ENCODE results near the gene COG1. TPM values are rescaled to one million over a fixed set of nuclear protein-coding genes. Genes with fewer than 3 reads are reported as not detected.

COG1 gene
- total RNA-seq, 1 experiment from 2014 or later: 41.2 TPM

- Histone ChIP-seq H3K27me3 (ENCODE audit: control insufficient read depth, insufficient read depth, low read length) (no peaks in the 10 kb centered on the region), H3K36me3 (ENCODE audit: control insufficient read depth, insufficient read depth, low read length) (no peaks in the 10 kb centered on the region), H3K9me3 (ENCODE audit: control insufficient read depth, insufficient read depth, low read depth, low read length) (no peaks in the 10 kb centered on the region), H3K4me1 (ENCODE audit: control insufficient read depth, insufficient read depth, low read length) (peaks cover 5% of the 10 kb centered on the region; the same call in 1 of the 2 replicates), H3K27ac (ENCODE audit: low read length) (no peak overlapping the region), H3K4me3 (ENCODE audit: low read depth in 2 of 2, low read length in 2 of 2) (no peak overlapping the region)
- no TSS peak for BruUV-seq (replicated peaks)
- ChIA-PET POLR2A (interaction anchor here (0.6 kb wide), 1 partner anchor 246 kb away, joined by 3 read pairs; no protein-coding TSS in a partner anchor), CTCF (interaction anchor here (1.2 kb wide), 1 partner anchor 187 kb away, joined by 3 read pairs; no protein-coding TSS in a partner anchor)
- DNase-seq (ENCODE audit: low read depth, low spot score) (no peak), ATAC-seq (no peak)
- TF ChIP-seq SIN3A (IDR thresholded peaks at IDR 0.05; ENCODE audit: borderline replicate concordance, insufficient read depth, low read depth, low read length) (no peak), POLR2AphosphoS5 (IDR thresholded peaks at IDR 0.05; ENCODE audit: low read depth, low read length) (no peak), TCF7L2 (IDR thresholded peaks at IDR 0.05; ENCODE audit: low read depth, low read length) (no peak), CTCF (IDR thresholded peaks at IDR 0.05) (no peak)
- intact Hi-C loops (cut with micrococcal nuclease; ENCODE audit: unreplicated experiment): no loop called here
- in situ Hi-C loops (cut with HindIII; ENCODE audit: low pct_unique_long_range_greater_than_20kb, low sequenced_read_pairs): no loop called here
Measured at GRCh38 chr17:73172252-73172651, 20.6 kb upstream of the COG1 start.

DNA sequence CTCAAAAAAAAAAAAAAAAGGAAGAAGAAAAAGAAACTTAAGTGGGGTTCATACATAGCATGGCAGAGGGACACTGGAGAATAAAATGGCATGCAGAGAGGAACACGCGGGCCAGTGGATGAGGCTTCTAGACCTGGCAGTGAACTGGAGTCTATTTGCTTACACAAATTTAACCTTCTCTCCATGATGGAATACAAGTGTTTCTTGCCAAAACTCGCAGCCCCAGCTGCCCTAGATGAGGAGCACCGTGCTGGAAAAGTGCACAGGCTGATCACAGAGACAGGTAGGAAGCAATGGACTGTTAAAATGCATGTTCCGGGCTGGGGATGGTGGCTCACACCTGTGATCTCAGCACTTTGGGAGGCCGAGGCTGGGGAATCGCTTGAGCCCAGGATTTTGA lies 18.7 kb upstream of the COG1 start:
- H3K4me1 ChIP-seq (ENCODE audit: control insufficient read depth, insufficient read depth, low read length): no peaks in the 10 kb centered on the region
- H3K9me3 ChIP-seq (ENCODE audit: control insufficient read depth, insufficient read depth, low read depth, low read length): no peaks in the 10 kb centered on the region
- H3K4me3 ChIP-seq (ENCODE audit: low read depth in 2 of 2, low read length in 2 of 2): no peak overlapping the region
- no peak overlapping the region for H3K27ac ChIP-seq (ENCODE audit: low read length)
- TF ChIP-seq SIN3A (IDR thresholded peaks at IDR 0.05; ENCODE audit: borderline replicate concordance, insufficient read depth, low read depth, low read length): no peak
- TF ChIP-seq CTCF (IDR thresholded peaks at IDR 0.05): no peak
- TF ChIP-seq REST (IDR thresholded peaks at IDR 0.05; ENCODE audit: insufficient read depth in 1 of 2, low read depth in 2 of 2, low read length in 1 of 2): no peak
- TF ChIP-seq POLR2AphosphoS5 (IDR thresholded peaks at IDR 0.05; ENCODE audit: low read depth, low read length): no peak
- no peak for TF ChIP-seq TCF7L2 (IDR thresholded peaks at IDR 0.05; ENCODE audit: low read depth, low read length)
- in situ Hi-C loops (cut with HindIII; ENCODE audit: low pct_unique_long_range_greater_than_20kb, low sequenced_read_pairs) (no loop called here), intact Hi-C loops (cut with micrococcal nuclease; ENCODE audit: unreplicated experiment) (no loop called here)
- ATAC-seq (no peak), DNase-seq (ENCODE audit: low read depth, low spot score) (no peak)
- BruUV-seq (replicated peaks): no TSS peak
- CTCF ChIA-PET: interaction anchor here (0.6 kb wide), 1 partner anchor 17 kb away, joined by 3 read pairs; no protein-coding TSS in a partner anchor
- no peaks in the 10 kb centered on the region for H3K36me3 ChIP-seq (ENCODE audit: control insufficient read depth, insufficient read depth, low read length)
- H3K27me3 ChIP-seq (ENCODE audit: control insufficient read depth, insufficient read depth, low read length): no peaks in the 10 kb centered on the region
- POLR2A ChIA-PET: no interaction called here

All from Panc1 (cell line).